Measurements from ENCODE around the gene PCLO. TPM values are rescaled to one million over a fixed set of nuclear protein-coding genes. Genes with fewer than 3 reads are reported as not detected.

Gene PCLO
- total RNA-seq, 1 donor from 2014 or later = 0.98 TPM

DNA sequence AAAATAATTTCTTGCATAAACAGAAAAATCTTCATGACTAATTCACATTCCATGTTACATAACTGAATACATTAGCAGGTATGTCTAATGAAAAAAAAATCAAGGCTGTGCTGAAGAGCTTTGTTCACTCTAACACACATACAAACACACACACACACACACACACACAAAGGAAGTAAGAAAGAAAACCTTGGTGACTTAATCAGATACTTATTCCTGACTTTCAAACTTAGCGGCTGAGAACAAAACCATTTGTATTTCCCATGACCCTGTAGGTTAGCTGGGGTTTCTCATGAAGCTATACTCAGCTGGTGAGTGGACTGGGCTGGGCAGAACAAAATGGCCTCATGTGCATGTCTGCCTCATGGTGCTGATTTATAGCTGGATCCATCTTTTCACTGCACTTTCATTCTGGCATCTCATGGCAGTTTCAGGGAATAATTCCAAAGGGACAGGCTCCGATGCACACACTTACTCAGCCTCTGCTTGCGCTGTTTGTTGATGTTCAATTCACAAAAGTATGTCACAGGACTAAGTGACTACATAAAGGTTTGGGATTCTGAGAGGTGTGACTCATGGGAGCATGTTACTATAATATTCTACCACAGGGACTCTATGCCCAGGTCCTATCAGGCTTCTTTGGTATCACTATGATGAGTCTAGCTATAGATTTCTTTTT, 161.2 kb downstream of the PCLO start:
- intact Hi-C loops (cut with DNase I) = no loop called here
- DNase-seq (ENCODE audit: low spot score) = no peak
- ATAC-seq = no peak

DNA sequence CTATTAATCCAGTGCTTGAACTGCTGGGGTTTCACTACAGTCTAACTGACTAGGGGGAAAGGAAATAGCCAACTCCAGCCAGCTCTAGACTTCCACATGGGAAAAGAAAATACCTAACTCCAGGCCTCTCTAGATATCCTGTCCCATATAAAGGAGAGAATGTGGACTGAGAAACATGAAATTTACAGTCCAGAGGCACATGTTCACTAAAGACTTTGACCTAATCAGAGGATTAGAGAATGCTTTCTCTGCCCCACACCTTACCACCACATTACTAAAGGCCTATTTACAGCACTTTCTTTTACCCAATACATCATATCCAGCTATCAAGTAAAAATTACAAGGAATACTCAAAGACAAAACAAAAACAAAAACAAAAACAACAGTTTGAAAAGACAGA, 164.2 kb downstream of the PCLO start:
- intact Hi-C loops (cut with DNase I) = no loop called here
- no peak for DNase-seq (ENCODE audit: low spot score)
- no peak for ATAC-seq

DNA sequence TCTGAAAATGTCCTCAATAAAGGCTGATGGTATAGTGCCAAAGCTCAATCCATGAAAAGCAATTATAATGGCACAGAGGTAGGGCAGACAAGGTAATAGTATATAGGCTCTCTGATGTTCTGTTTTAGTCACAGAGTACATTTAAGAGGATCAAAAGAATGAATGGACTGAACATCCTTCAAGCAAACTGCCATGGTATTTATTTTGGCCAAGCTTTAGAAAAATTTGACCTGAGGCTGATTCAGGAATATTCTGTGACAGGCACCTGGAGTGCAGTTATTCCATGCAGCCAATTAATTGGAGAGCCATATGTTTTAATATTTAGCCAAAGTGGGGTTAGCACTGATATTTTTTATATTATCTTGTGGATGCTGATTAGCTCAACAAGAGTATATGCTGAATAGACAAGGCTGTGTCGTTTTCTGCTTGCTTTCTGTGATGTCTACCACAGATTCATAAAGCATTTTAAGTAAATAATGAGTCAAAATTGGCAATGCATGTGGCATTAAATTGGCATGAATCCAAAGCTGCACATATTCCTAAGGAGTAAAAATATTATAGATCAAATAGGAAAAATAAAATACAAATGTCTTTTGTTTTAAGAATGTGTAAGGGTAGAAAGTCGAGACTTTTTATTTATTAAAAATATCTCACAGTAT, 177.4 kb downstream of the PCLO start:
- ATAC-seq (no peak), DNase-seq (ENCODE audit: low spot score) (no peak)
- intact Hi-C loops (cut with DNase I) = no loop called here

DNA sequence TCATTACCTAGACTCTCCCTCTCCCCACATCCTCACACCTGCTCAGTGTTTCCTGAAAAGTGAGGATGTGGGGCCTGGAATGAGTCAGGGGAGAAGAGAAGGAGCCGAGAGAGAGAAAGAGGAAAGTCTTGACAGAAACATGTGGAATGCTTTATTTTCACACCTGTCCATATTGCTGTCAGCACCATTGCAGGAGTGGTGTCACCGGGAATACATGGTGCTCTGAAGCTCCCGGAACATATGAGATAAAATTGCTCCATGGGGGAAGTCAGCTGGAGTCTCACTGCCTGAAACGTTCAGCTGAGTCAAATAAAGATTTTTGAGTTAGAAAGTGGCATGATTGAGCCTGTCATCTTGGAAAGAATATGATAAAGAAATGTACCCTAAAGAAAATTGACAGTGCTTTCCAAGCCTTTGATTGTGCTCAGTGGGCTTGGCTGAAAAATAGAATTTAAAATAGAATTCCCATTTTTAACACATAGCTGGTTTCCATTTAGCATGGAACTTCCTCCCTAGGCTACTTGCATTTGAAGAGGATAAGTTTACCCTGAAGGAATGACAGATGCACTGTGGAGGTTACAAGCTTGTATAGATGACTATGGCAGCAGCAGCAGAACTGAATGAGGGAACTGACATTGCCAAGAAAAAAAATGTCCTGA, 182.4 kb downstream of the PCLO start:
- intact Hi-C loops (cut with DNase I) = no loop called here
- DNase-seq (ENCODE audit: low spot score) = no peak
- ATAC-seq = no peak

DNA sequence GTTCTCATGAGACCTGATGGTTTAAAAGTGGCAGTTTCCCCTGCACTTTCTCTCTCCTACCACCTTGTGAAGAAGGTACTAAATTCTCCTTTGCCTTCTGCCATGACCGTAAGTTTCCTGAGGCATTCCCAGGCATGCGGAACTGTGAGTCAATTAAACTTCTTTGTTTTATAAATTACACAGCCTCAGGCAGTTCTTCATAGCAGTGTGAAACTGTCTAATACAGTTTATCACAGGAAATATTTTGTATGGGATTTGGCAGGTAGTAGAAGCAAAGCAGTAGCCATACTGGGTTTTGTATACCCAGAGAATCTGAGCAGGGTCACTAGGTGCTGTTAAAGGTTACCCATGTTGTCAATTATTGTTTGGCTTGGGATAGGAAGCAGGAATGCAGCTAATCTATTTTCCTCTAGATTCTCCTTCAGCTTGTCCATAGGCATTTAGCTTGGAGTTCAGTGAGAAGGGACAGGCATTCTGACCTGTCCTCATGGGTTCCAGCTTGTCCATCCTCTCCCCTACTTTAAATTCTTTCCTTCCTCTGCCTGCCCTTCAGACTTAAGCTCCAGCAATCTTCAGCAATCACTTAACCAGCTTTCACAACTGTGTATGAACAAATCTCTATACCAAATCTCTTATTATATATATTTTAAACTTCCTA, 186.7 kb downstream of the PCLO start:
- no peak for DNase-seq (ENCODE audit: low spot score)
- intact Hi-C loops (cut with DNase I) = no loop called here
- ATAC-seq = no peak

- ATAC-seq (no peak), DNase-seq (ENCODE audit: low spot score) (no peak)
- intact Hi-C loops (cut with DNase I) = no loop called here
Measured at GRCh38 chr7:82972135-82972534, 190.5 kb downstream of the PCLO start.

- DNase-seq (ENCODE audit: low spot score) (no peak), ATAC-seq (no peak)
- intact Hi-C loops (cut with DNase I) = no loop called here
Measured at GRCh38 chr7:82965088-82966036, 197.3 kb downstream of the PCLO start.

DNA sequence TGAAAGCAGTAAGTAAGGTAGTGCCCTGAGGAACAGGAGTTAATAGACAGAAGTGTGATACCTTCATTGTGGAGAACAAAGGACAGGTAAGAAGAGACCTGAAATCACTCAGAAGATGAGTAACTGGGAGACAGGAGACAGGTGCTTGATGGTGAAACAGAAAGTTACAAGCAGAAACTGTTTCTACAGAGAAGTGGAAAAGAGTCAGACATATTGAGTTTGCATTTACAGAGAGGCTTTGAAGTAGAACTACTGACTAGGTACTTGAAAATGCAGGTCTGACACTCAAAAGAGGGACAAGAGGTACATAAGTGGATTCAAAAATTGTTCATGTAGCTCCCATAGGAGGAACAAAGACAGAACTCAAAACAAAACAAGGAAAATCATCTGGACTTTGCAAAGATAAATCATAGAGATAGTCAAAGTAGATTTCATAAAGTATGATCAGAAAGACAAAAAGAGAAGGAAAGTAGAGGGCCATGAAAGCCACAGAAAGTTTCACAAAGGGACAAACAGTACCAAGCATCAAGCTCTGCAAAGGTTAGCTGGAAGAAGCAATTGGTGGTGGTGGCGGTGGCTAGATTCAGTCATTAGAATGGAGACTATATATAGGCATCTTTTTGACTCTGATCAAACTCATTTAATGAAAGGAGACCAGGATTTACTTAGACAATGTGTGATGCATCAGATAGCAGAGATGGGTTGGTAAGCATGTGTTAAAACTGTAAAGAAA, 198.4 kb downstream of the PCLO start:
- ATAC-seq (no peak), DNase-seq (ENCODE audit: low spot score) (no peak)
- intact Hi-C loops (cut with DNase I) = no loop called here

DNA sequence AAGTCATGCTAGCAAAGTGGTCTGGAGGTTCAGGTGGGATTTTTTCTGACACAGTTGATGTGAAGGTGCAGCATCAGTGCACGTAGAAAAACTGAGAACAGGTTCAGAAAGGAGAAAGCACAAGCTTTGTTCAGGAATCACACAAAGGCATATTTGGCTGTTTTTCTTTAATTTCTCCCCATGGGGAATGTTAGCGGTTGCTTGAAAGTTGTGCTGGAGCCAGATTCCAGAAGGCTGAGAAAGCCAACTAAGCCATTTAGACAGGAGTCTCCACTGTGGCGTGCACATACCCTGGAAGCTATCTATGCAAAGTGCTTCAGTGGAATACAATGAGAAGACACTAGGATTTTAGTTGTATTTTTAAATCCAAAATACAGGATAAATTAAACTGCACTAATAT, 201.4 kb downstream of the PCLO start:
- intact Hi-C loops (cut with DNase I) = no loop called here
- no peak for ATAC-seq
- no peak for DNase-seq (ENCODE audit: low spot score)

- intact Hi-C loops (cut with DNase I) = no loop called here
- no peak for DNase-seq (ENCODE audit: low spot score)
Measured at GRCh38 chr7:82959528-82959927, 203.2 kb downstream of the PCLO start.

GRCh38 chr7:82957521-82957920, 205.2 kb downstream of the PCLO start:
- DNase-seq (ENCODE audit: low spot score) (no peak), ATAC-seq (no peak)
- intact Hi-C loops (cut with DNase I) = no loop called here

More at GRCh38 chr7:82959528-82959927, 203.2 kb downstream of the PCLO start:
- ATAC-seq = no peak

- DNase-seq (ENCODE audit: low spot score) = no peak
- intact Hi-C loops (cut with DNase I) = no loop called here
- ATAC-seq = no peak
Measured at GRCh38 chr7:82953324-82954027, 209.2 kb downstream of the PCLO start.

DNA sequence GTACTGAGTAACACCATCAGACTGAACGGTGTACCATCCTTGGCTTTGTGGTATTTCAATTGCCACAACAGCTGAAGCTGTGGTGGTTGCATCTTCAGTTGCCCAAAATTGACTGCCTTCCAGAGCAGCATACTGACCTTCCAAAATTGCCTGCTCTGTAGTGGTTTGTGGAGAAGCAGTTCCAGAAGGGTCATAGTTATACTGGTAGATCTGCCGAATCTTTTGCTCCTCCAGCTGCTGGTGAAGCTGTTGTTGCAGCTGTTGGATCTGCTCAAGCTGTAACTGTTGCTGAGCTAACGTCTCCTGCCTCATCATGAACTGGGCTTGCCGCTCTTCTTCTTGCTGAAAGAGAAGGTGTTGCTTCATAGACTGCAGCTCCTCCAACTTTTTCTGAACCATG, 212.2 kb downstream of the PCLO start:
- DNase-seq (ENCODE audit: low spot score) (no peak), ATAC-seq (no peak)
- intact Hi-C loops (cut with DNase I) = no loop called here

DNA sequence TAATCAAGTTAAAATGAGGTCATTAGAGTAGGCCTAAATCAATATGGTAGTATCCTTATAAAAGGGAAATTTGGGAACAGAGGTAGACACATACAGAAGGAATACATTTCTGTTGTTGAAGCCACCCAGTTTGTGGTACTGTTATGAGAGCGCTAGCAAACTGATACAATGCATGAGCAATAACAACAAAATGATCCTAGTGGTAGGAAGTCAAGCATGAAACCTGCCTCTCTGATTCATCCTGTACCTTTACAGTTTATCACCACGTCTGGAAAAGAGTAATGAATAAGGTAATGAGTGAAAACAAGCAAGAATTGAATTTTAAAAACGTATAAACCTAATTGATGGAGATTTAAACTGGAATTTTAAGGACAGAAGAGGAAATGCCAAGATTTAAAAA, 217.2 kb downstream of the PCLO start:
- ATAC-seq (no peak), DNase-seq (ENCODE audit: low spot score) (no peak)
- intact Hi-C loops (cut with DNase I) = no loop called here

DNA sequence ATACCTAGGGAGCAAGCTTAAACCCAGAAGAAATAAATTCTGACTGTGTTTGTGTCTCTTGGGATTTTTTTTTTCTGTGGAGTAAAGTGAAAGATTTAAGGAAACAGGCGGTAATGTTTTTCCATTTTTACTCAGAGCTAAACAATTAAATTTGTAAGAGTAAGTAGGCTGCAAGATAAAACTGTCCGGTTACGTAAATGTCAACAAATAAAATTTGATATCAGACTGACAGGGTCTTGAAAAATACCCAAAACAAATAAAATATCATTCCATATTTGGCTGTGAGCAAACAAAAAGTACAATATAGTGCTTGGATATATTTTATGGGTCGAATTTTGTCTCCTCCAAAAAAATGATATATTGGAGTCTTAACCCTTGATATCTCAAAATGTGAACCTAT, 217.6 kb downstream of the PCLO start:
- intact Hi-C loops (cut with DNase I) = no loop called here
- ATAC-seq = no peak
- no peak for DNase-seq (ENCODE audit: low spot score)

DNA sequence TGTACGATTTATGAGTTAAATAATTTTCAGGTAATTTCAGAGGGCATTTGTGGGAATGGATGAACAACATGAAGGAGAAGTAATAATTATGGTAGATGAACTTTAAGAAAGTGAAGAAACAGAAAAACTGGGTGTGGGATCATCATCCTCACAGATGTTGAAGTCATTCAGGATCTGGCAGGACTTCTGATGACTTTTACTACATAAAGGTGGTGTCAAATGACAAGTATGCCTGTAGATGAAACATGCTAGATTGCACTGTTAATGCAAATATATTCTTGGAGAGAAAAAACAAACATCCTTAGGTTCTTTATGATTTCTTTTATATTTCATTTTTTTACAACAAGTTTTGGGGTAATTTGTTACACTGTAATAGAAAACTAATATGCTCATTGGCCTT, 230.2 kb downstream of the PCLO start:
- no peak for ATAC-seq
- intact Hi-C loops (cut with DNase I) = no loop called here
- DNase-seq (ENCODE audit: low spot score) = no peak

DNA sequence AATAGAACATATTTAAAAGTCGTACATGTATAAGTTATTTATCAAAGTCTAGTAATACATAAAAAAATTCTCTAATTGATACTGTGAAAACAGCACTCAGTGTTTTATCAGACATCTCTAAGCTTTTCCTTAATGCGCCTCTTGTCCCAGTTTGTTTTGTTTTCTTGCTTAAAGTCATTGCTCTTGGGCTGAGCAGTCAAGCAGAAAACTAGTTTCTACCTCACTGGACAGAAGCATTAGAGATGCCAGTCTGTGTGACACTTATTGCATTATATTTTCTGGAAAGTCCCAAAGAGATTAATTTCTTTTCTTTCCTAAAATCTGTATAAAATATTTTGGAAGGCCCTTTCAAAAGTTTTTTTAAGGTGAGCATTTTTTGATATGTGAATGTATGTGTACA, 236.2 kb downstream of the PCLO start:
- DNase-seq (ENCODE audit: low spot score) (no peak), ATAC-seq (no peak)
- intact Hi-C loops (cut with DNase I) = no loop called here

DNA sequence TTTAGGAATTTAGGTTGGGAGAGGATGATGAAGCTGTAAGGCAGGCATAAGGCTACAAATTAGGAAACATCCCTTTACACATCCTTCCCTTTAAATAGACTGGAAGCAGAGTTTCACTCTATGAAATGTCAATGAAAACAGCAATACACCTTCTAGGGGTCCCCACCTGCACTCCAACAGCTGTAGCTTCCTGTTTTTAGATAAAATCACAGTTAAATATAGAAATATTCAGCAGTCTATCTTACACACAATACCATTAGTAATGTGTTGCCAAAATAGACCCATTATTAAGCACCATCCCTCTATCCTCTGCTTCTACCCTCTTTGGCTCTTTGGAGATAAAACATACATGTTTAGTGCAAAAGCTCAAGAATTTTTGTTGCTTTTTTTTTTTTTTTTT, 237.4 kb downstream of the PCLO start:
- intact Hi-C loops (cut with DNase I) = no loop called here
- DNase-seq (ENCODE audit: low spot score) (no peak), ATAC-seq (no peak)
